Measurements from ENCODE around the gene SH3YL1.

The SH3YL1 gene

GRCh38 chr2:280650-281110 lies 16.8 kb upstream of the SH3YL1 start:
- Histone ChIP-seq H3K36me3 (replicated peaks; ENCODE audit: insufficient read depth, low read length) (peaks cover 18% of the 10 kb centered on the region), H3K9ac (ENCODE audit: low read length) (no peak overlapping the region), H3F3A (ENCODE audit: insufficient read depth, low read length) (no peaks in the 10 kb centered on the region), H3K4me1 (ENCODE audit: low read length) (0 out of 2 replicates have a peak, but pooled peaks cover under 1% of the 10 kb centered on the region), H2AFZ (ENCODE audit: low read length) (no peak overlapping the region), H3K4me2 (ENCODE audit: low read depth, low read length) (no peak overlapping the region), H3K9me2 (replicated peaks; ENCODE audit: insufficient read depth, low read length) (no peaks in the 10 kb centered on the region), H3K27me3 (replicated peaks; ENCODE audit: insufficient read depth, low read length) (no peaks in the 10 kb centered on the region), H3K79me2 (ENCODE audit: low read length) (peaks cover 9% of the 10 kb centered on the region), H3K27ac (ENCODE audit: low read length) (no peak overlapping the region), H3K9me3 (replicated peaks; ENCODE audit: insufficient read depth, low read length) (no peaks in the 10 kb centered on the region), H3K4me3 (ENCODE audit: low read length) (no peak overlapping the region), H4K20me1 (ENCODE audit: insufficient read depth, low read length) (no peaks in the 10 kb centered on the region)
- DNase-seq, result no peak
- TF ChIP-seq CTCF (IDR thresholded peaks at IDR 0.05; ENCODE audit: low read length), result no peak
- TF ChIP-seq EZH2phosphoT487 (IDR thresholded peaks at IDR 0.05; ENCODE audit: low read length), result no peak
- TF ChIP-seq EZH2 (optimal IDR thresholded peaks at IDR 0.05; ENCODE audit: low read depth, low read length), result no peak

GRCh38 chr2:279956-280649 lies 16.3 kb upstream of the SH3YL1 start:
- peaks cover 6% of the 10 kb centered on the region; the same call in 1 of the 2 replicates for H3K4me1 ChIP-seq (ENCODE audit: low read length)
- no peaks in the 10 kb centered on the region for H3K27me3 ChIP-seq (replicated peaks; ENCODE audit: insufficient read depth, low read length)
- peaks cover 15% of the 10 kb centered on the region for H3K79me2 ChIP-seq (ENCODE audit: low read length)
- no peaks in the 10 kb centered on the region for H4K20me1 ChIP-seq (ENCODE audit: insufficient read depth, low read length)
- no peak overlapping the region for H3K4me2 ChIP-seq (ENCODE audit: low read depth, low read length)
- no peak overlapping the region for H3K4me3 ChIP-seq (ENCODE audit: low read length)
- TF ChIP-seq EZH2 (optimal IDR thresholded peaks at IDR 0.05; ENCODE audit: low read depth, low read length) (no peak), CTCF (IDR thresholded peaks at IDR 0.05; ENCODE audit: low read length) (no peak), EZH2phosphoT487 (IDR thresholded peaks at IDR 0.05; ENCODE audit: low read length) (no peak)
- H3K36me3 ChIP-seq (replicated peaks; ENCODE audit: insufficient read depth, low read length), result peaks cover 18% of the 10 kb centered on the region
- no peak overlapping the region for H3K27ac ChIP-seq (ENCODE audit: low read length)
- no peaks in the 10 kb centered on the region for H3F3A ChIP-seq (ENCODE audit: insufficient read depth, low read length)
- no peak for DNase-seq
- no peaks in the 10 kb centered on the region for H3K9me2 ChIP-seq (replicated peaks; ENCODE audit: insufficient read depth, low read length)
- no peak overlapping the region for H2AFZ ChIP-seq (ENCODE audit: low read length)
- H3K9me3 ChIP-seq (replicated peaks; ENCODE audit: insufficient read depth, low read length), result no peaks in the 10 kb centered on the region
- H3K9ac ChIP-seq (ENCODE audit: low read length), result no peak overlapping the region

GRCh38 chr2:279366-279765 lies 15.5 kb upstream of the SH3YL1 start:
- no peak overlapping the region for H3K27ac ChIP-seq (ENCODE audit: low read length)
- H3K9me2 ChIP-seq (replicated peaks; ENCODE audit: insufficient read depth, low read length), result no peaks in the 10 kb centered on the region
- peaks cover 18% of the 10 kb centered on the region for H3K36me3 ChIP-seq (replicated peaks; ENCODE audit: insufficient read depth, low read length)
- peaks cover 22% of the 10 kb centered on the region for H3K79me2 ChIP-seq (ENCODE audit: low read length)
- H3K4me3 ChIP-seq (ENCODE audit: low read length), result no peak overlapping the region
- H4K20me1 ChIP-seq (ENCODE audit: insufficient read depth, low read length), result no peaks in the 10 kb centered on the region
- H3K27me3 ChIP-seq (replicated peaks; ENCODE audit: insufficient read depth, low read length), result no peaks in the 10 kb centered on the region
- peaks cover 10% of the 10 kb centered on the region; the same call in 1 of the 2 replicates for H3K4me1 ChIP-seq (ENCODE audit: low read length)
- DNase-seq, result no peak
- H3F3A ChIP-seq (ENCODE audit: insufficient read depth, low read length), result no peaks in the 10 kb centered on the region
- no peaks in the 10 kb centered on the region for H3K9me3 ChIP-seq (replicated peaks; ENCODE audit: insufficient read depth, low read length)
- no peak for TF ChIP-seq CTCF (IDR thresholded peaks at IDR 0.05; ENCODE audit: low read length)
- no peak for TF ChIP-seq EZH2phosphoT487 (IDR thresholded peaks at IDR 0.05; ENCODE audit: low read length)
- TF ChIP-seq EZH2 (optimal IDR thresholded peaks at IDR 0.05; ENCODE audit: low read depth, low read length), result no peak
- no peak overlapping the region for H3K9ac ChIP-seq (ENCODE audit: low read length)
- no peak overlapping the region for H2AFZ ChIP-seq (ENCODE audit: low read length)
- H3K4me2 ChIP-seq (ENCODE audit: low read depth, low read length), result no peak overlapping the region

All from MM.1S (cell line).